ENCODE data around the gene C1QTNF1.

Gene C1QTNF1

DNA sequence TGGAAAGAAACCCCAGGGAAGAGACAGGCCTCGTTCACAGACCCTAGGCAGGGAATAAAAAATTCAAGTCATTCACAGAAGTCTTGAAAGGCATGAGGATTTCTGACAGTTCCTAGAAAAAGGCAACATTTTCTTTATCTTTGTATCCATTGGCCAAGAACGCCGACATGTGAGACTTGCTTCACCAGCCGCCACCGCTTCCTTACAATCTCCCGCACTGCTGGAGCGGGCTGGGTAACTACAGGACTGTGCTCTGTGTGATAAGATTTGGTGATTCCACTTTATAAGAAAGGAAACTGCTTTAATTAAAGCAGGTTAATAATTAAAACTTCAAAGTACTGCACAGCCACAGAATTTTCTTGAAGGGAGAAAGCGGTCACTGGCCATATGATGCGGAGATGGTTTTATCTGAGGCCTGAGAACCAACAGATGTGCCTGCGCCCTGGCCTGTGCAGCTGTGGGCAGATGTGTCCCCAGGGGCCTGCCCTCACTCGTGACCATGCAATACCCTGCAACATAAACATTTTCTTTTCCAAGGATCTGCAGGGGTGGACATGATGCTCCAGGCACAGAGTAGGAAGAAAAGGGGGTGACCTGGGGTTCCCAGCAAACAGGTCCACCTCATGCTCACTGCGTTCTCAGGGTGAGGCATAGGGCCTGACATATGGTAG is 31.3 kb upstream of the C1QTNF1 start:
- Histone ChIP-seq H3K9me3 (replicated peaks; ENCODE audit: insufficient read depth, low read length) (no peaks in the 10 kb centered on the region), H3K4me1 (ENCODE audit: low read length) (no peaks in the 10 kb centered on the region), H3K9ac (ENCODE audit: low read length) (no peak overlapping the region), H3K9me2 (replicated peaks; ENCODE audit: insufficient read depth, low read length) (no peaks in the 10 kb centered on the region), H3K27me3 (replicated peaks; ENCODE audit: insufficient read depth, low read length) (no peaks in the 10 kb centered on the region), H3K4me2 (ENCODE audit: low read depth, low read length) (no peak overlapping the region), H2AFZ (ENCODE audit: low read length) (no peak overlapping the region), H3K79me2 (ENCODE audit: low read length) (0 out of 2 replicates have a peak, but pooled peaks cover 3% of the 10 kb centered on the region), H3K36me3 (replicated peaks; ENCODE audit: insufficient read depth, low read length) (peaks cover 2% of the 10 kb centered on the region), H4K20me1 (ENCODE audit: insufficient read depth, low read length) (no peaks in the 10 kb centered on the region), H3F3A (ENCODE audit: insufficient read depth, low read length) (no peaks in the 10 kb centered on the region), H3K27ac (ENCODE audit: low read length) (no peak overlapping the region), H3K4me3 (ENCODE audit: low read length) (no peak overlapping the region)
- DNase-seq = no peak
- TF ChIP-seq, protein P1, sequence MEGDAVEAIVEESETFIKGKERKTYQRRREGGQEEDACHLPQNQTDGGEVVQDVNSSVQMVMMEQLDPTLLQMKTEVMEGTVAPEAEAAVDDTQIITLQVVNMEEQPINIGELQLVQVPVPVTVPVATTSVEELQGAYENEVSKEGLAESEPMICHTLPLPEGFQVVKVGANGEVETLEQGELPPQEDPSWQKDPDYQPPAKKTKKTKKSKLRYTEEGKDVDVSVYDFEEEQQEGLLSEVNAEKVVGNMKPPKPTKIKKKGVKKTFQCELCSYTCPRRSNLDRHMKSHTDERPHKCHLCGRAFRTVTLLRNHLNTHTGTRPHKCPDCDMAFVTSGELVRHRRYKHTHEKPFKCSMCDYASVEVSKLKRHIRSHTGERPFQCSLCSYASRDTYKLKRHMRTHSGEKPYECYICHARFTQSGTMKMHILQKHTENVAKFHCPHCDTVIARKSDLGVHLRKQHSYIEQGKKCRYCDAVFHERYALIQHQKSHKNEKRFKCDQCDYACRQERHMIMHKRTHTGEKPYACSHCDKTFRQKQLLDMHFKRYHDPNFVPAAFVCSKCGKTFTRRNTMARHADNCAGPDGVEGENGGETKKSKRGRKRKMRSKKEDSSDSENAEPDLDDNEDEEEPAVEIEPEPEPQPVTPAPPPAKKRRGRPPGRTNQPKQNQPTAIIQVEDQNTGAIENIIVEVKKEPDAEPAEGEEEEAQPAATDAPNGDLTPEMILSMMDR (IDR thresholded peaks at IDR 0.05; ENCODE audit: low read length) = no peak
- TF ChIP-seq EZH2phosphoT487 (IDR thresholded peaks at IDR 0.05; ENCODE audit: low read length) (no peak), EZH2 (optimal IDR thresholded peaks at IDR 0.05; ENCODE audit: low read depth, low read length) (no peak)

DNA sequence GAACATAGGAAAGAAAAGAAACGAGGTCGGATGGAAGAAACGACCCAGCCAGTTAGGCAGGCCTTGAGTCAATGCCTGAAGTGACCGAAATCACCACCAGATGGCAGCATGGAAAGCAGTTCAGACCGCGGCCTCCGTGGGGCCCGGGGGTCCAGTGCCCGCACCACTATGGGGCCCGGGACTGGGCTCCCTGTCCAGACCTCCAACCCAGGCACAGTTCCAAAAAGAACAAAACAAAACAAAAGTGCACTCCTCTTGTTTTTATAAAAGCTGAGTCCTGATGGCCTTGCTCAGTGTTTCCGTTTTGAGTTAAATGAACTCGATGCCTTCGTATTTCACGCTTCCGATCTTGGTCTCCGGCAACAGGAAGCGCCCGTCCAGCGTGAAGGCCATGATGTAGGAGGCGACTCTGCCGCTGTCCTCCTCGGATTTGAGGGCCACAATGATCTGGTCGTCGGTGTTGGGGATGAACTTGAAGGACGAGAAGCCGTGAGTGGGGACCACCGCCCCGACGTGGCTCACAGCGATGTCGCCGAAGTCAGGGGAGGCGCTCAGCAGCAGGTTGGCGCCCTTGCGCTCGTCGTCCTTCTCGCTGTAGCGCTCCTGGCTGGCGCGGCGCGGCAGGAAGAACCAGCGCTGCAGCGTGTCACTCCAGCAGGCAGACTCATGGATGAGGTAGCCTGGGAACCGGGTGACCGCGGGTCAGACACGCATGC is 30.6 kb upstream of the C1QTNF1 start:
- DNase-seq = no peak
- H3K36me3 ChIP-seq (replicated peaks; ENCODE audit: insufficient read depth, low read length) = peaks cover 2% of the 10 kb centered on the region
- H3K27ac ChIP-seq (ENCODE audit: low read length) = no peak overlapping the region
- no peaks in the 10 kb centered on the region for H3K9me2 ChIP-seq (replicated peaks; ENCODE audit: insufficient read depth, low read length)
- H3F3A ChIP-seq (ENCODE audit: insufficient read depth, low read length) = no peaks in the 10 kb centered on the region
- no peaks in the 10 kb centered on the region for H3K27me3 ChIP-seq (replicated peaks; ENCODE audit: insufficient read depth, low read length)
- 0 out of 2 replicates have a peak, but pooled peaks cover 3% of the 10 kb centered on the region for H3K79me2 ChIP-seq (ENCODE audit: low read length)
- H3K4me2 ChIP-seq (ENCODE audit: low read depth, low read length) = no peak overlapping the region
- no peak overlapping the region for H3K4me3 ChIP-seq (ENCODE audit: low read length)
- H2AFZ ChIP-seq (ENCODE audit: low read length) = no peak overlapping the region
- H3K4me1 ChIP-seq (ENCODE audit: low read length) = no peaks in the 10 kb centered on the region
- H3K9ac ChIP-seq (ENCODE audit: low read length) = no peak overlapping the region
- no peaks in the 10 kb centered on the region for H4K20me1 ChIP-seq (ENCODE audit: insufficient read depth, low read length)
- no peaks in the 10 kb centered on the region for H3K9me3 ChIP-seq (replicated peaks; ENCODE audit: insufficient read depth, low read length)
- no peak for TF ChIP-seq EZH2phosphoT487 (IDR thresholded peaks at IDR 0.05; ENCODE audit: low read length)
- TF ChIP-seq, protein P1 (IDR thresholded peaks at IDR 0.05; ENCODE audit: low read length) = peak; percentile 63

DNA sequence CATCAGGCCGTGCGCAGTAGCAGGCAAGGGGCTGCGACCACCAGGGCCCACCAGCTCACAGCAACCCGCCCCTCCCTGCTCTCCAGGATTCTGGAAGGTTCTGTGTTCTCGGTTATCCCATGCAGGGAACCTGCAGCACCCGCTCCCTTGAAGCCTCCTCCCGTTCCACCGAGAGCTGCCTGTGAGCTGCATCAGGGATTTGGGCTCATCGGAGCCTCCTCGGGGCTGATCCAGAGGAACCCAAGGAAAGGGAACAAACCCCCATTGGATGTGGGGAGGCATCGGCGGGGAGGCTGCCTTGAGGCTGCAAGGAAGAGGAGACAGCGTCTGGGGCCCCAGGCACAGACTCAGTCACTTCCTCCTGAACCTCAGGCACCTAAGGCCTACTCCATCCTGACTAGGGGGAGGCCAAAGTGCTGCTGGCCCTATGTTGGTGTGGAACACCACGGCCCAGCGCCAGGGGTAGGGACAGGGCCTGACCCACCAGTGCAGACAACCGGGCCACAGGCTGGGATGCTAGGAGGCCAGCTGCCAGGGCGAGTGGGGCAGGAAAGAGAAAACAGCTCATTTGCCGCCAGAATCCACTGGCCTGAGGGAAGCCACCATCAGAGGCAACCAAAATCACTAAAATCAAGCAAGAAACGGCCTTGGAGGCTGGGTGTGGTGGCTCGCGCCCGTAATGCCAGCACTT is 29.8 kb upstream of the C1QTNF1 start:
- Histone ChIP-seq H3K9me2 (replicated peaks; ENCODE audit: insufficient read depth, low read length) (no peaks in the 10 kb centered on the region), H3K4me3 (ENCODE audit: low read length) (no peak overlapping the region), H2AFZ (ENCODE audit: low read length) (no peak overlapping the region), H3K36me3 (replicated peaks; ENCODE audit: insufficient read depth, low read length) (peaks cover 2% of the 10 kb centered on the region), H3K9ac (ENCODE audit: low read length) (no peak overlapping the region), H3K79me2 (ENCODE audit: low read length) (peaks cover 10% of the 10 kb centered on the region; the same call in 1 of the 2 replicates), H3K4me1 (ENCODE audit: low read length) (no peaks in the 10 kb centered on the region), H3K27me3 (replicated peaks; ENCODE audit: insufficient read depth, low read length) (no peaks in the 10 kb centered on the region), H3K4me2 (ENCODE audit: low read depth, low read length) (no peak overlapping the region), H3K27ac (ENCODE audit: low read length) (no peak overlapping the region), H4K20me1 (ENCODE audit: insufficient read depth, low read length) (no peaks in the 10 kb centered on the region), H3F3A (ENCODE audit: insufficient read depth, low read length) (no peaks in the 10 kb centered on the region), H3K9me3 (replicated peaks; ENCODE audit: insufficient read depth, low read length) (no peaks in the 10 kb centered on the region)
- TF ChIP-seq EZH2phosphoT487 (IDR thresholded peaks at IDR 0.05; ENCODE audit: low read length) (no peak), EZH2 (optimal IDR thresholded peaks at IDR 0.05; ENCODE audit: low read depth, low read length) (no peak)
- TF ChIP-seq, protein P1 (IDR thresholded peaks at IDR 0.05; ENCODE audit: low read length) = no peak
- DNase-seq = no peak
